ENCODE results near the gene ARID1B. TPM values are rescaled to one million over a fixed set of nuclear protein-coding genes. Genes with fewer than 3 reads are reported as not detected.

ARID1B gene
- total and polyA plus RNA-seq, 2 of the 4 experiments (the other 2 are of a cell fraction), result 14.5 to 20.1 TPM

- ATAC-seq (ENCODE audit: low read depth), result no peak
- Histone ChIP-seq H2BK5ac (ENCODE audit: low read depth, low read length, poor library complexity, severe bottlenecking) (no peak overlapping the region), H2AK9ac (replicated peaks; ENCODE audit: low read depth, low read length, poor library complexity) (no peak overlapping the region), H3K9me3 (ENCODE audit: control insufficient read depth, insufficient read depth, low read length) (peaks cover 12% of the 10 kb centered on the region), H2AFZ (replicated peaks; ENCODE audit: low read length, poor library complexity) (no peak overlapping the region), H3K36me3 (ENCODE audit: control insufficient read depth, insufficient read depth, low read length) (no peaks in the 10 kb centered on the region), H3K56ac (ENCODE audit: extremely low read depth, insufficient read depth, low read length) (no peak overlapping the region), H4K91ac (ENCODE audit: insufficient read depth, low read depth, low read length) (no peak overlapping the region), H3K4me1 (ENCODE audit: control insufficient read depth, insufficient read depth, low read length) (peaks cover 4% of the 10 kb centered on the region), H3K27ac (ENCODE audit: insufficient read depth, low read length) (no peak overlapping the region), H2BK120ac (ENCODE audit: low read depth, low read length) (no peak overlapping the region), H3K9me1 (ENCODE audit: insufficient read depth, low read length) (no peaks in the 10 kb centered on the region), H3K4ac (ENCODE audit: low read depth, low read length) (no peak overlapping the region), H3K4me3 (ENCODE audit: insufficient read depth, low read depth, low read length) (no peak overlapping the region), H4K20me1 (ENCODE audit: insufficient read depth, low read length) (no peaks in the 10 kb centered on the region), H3K23ac (ENCODE audit: low read depth, low read length) (no peak overlapping the region), H2BK20ac (ENCODE audit: low read depth, low read length) (no peak overlapping the region), H3K9ac (ENCODE audit: low read depth, low read length) (no peak overlapping the region), H3K79me1 (ENCODE audit: low read depth in 1 of 2, low read length in 2 of 2) (no peaks in the 10 kb centered on the region), H2AK5ac (ENCODE audit: low read depth, low read length) (no peak overlapping the region), H3K18ac (ENCODE audit: low read depth, low read length) (no peak overlapping the region), H3K27me3 (ENCODE audit: control insufficient read depth, insufficient read depth, low read length) (peaks cover 16% of the 10 kb centered on the region), H2BK15ac (ENCODE audit: low read depth, low read length) (no peak overlapping the region), H3K14ac (replicated peaks; ENCODE audit: low read depth, low read length) (no peak overlapping the region), H4K5ac (ENCODE audit: low read depth, low read length) (no peak overlapping the region), H3K4me2 (ENCODE audit: low read depth, low read length) (no peak overlapping the region), H4K8ac (ENCODE audit: low read depth in 2 of 2, low read length in 2 of 2) (no peak overlapping the region)
- WGBS, 2 experiments (ENCODE audit: extremely low coverage in 2 of 2, insufficient read length in 1 of 2), result no CpG with 5 or more reads among the region's 4 CpGs
- in situ Hi-C loops (cut with MboI; ENCODE audit: low sequenced_read_pairs), result no loop called here
- ChIA-PET POLR2A (ENCODE audit: unreplicated experiment) (interaction anchor here (0.6 kb wide), 1 partner anchor 1376 kb away, joined by 4 read pairs; no protein-coding TSS in a partner anchor), CTCF (interaction anchor here (1.2 kb wide), 1 partner anchor 9 kb away, joined by 5 read pairs; no protein-coding TSS in a partner anchor)
- DNase-seq, result no peak
- no TSS peak for BruUV-seq (replicated peaks)
- TF ChIP-seq MAZ (IDR thresholded peaks at IDR 0.05; ENCODE audit: borderline replicate concordance, low read depth, low read length) (no peak), ELK1 (IDR thresholded peaks at IDR 0.05; ENCODE audit: borderline replicate concordance, low read depth, low read length) (no peak), SMC3 (IDR thresholded peaks at IDR 0.05; ENCODE audit: low read depth, low read length) (no peak), CEBPB (IDR thresholded peaks at IDR 0.05; ENCODE audit: low read depth, low read length) (no peak), POLR2A (IDR thresholded peaks at IDR 0.05; ENCODE audit: low read depth, low read length) (no peak), USF2 (IDR thresholded peaks at IDR 0.05; ENCODE audit: low read depth, low read length) (no peak), BHLHE40 (IDR thresholded peaks at IDR 0.05; ENCODE audit: low read depth, low read length) (no peak), MAFK (IDR thresholded peaks at IDR 0.05; ENCODE audit: low read depth, low read length) (no peak), RCOR1 (IDR thresholded peaks at IDR 0.05; ENCODE audit: insufficient replicate concordance, low read length) (no peak), CHD1 (IDR thresholded peaks at IDR 0.05; ENCODE audit: low read depth, low read length) (no peak), FOS (IDR thresholded peaks at IDR 0.05; ENCODE audit: low read depth, low read length) (no peak)
- intact Hi-C loops (cut with micrococcal nuclease), result no loop called here
- dilution Hi-C loops (cut with HindIII; ENCODE audit: low sequenced_read_pairs, unreplicated experiment), result no loop called here
These were observed 467.6 kb downstream of the ARID1B start for GRCh38 chr6:157244780-157245179.

Measured in IMR-90 (cell line).